Right renal cortex interstitium (tissue), 3 donors: ENCODE measurements around the gene KRTAP12-3. TPM values are rescaled to one million over a fixed set of nuclear protein-coding genes. Genes with fewer than 3 reads are reported as not detected.
"Not testable (repeated sequence)": the region's sequence is repeated elsewhere in the genome, so short reads cannot be mapped to it uniquely, and the experiment has no call there.

Experiments used
- DNase-seq, 3 donors: peaks; one replicate each; pipeline ENCODE4 v3.0.0-alpha.2; 2013; ENCODE audit warnings: low read depth in 3 of 3, low spot score in 2 of 3
- polyA plus RNA-seq, 3 donors: library from polyadenylated mRNA; unstranded; fragments of 120-200 nt; gene quantifications; one replicate each; pipeline ENCODE4 v1.2.1, GENCODE V29; 2013; ENCODE audit not compliant: insufficient read length in 3 of 3

Gene KRTAP12-3
- polyA plus RNA-seq, 3 donors: not detected

DNA sequence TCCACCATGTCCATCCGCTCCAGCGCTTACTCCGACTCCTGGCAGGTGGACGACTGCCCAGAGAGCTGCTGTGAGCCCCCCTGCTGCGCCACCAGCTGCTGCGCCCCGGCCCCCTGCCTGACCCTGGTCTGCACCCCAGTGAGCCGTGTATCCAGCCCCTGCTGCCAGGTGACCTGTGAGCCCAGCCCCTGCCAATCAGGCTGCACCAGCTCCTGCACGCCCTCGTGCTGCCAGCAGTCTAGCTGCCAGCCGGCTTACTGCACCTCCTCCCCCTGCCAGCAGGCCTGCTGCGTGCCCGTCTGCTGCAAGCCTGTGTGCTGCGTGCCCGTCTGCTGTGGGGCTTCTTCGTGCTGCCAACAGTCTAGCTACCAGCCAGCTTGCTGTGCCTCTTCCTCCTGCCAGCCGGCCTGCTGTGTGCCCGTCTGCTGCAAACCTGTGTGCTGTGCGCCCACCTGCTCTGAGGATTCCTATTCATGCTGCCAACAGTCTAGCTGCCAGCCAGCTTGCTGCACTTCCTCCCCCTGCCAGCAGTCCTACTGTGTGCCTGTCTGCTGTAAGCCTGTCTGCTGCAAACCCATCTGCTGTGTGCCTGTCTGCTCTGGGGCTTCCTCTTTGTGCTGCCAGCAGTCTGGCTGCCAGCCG, 30.4 kb upstream of the KRTAP12-3 start:
- not testable (repeated sequence) for DNase-seq

DNA sequence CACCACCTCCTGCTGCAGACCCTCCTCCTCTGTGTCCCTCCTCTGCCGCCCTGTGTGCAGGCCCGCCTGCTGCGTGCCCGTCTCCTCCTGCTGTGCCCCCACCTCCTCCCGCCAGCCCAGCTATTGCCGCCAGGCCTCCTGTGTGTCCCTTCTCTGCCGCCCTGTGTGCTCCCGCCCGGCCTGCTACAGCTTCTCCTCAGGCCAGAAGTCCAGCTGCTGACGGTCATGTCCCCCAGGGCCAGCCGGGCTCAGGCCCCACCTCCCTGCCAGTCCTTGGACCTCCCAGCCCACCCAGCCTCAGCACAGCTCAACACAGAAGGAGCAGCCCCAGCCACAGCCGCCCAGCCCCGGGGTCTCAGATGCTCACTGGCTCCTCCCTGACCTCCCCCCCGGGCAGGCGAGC, 29.9 kb upstream of the KRTAP12-3 start:
- DNase-seq: not testable (repeated sequence)

DNA sequence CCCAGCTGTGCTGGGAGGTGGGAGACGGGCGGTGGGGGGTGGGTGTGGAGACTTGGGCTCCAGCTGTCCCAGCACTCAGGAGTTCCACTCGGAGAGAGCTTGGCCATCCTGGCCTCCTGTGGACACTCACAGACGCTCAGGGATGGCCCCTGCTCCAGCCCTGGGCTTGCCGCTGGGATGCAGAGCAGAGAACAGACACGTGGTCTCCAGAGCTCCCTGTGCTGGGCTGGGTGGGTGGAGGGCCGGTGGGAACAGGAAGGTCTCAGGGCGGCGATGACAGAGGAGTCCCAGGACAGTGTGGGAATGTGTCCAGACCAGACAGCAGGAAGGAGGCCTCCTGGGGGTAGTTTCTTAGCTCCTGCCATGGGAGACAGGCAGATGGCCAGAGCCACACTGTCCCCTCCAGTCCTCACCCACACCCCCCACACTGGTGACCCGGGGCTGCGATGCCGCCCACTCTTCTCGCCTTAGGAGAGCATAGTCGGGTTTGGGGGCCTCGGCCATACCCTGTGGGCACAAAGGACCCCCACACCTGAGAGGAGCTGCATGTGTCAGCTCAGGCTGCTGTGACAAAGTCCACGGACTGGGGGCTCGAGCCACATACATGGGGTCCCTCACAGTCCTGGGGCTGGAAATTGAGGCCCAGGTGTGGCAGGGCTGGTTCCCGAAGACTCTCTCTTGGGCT, 28.9 kb upstream of the KRTAP12-3 start:
- DNase-seq: no peak

DNA sequence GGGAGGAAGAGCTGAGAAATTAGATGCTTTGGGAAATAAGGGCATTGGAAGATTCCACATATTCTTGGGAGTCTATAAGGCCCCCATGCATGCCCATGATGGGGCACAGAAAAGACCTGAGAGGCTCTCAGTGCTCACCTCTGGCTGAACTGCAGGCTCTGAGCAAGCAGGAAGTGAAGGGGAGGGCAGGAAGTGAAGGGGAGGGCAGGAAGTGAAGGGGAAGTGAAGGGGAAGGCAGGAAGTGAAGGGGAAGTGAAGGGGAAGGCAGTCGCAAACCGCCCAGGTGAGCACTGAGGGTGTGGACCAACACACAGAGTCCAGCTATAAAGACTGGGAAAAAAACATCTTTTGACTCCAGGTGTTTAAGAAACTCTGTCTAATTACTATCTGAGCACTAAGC, 27.3 kb upstream of the KRTAP12-3 start:
- DNase-seq: no peak

DNA sequence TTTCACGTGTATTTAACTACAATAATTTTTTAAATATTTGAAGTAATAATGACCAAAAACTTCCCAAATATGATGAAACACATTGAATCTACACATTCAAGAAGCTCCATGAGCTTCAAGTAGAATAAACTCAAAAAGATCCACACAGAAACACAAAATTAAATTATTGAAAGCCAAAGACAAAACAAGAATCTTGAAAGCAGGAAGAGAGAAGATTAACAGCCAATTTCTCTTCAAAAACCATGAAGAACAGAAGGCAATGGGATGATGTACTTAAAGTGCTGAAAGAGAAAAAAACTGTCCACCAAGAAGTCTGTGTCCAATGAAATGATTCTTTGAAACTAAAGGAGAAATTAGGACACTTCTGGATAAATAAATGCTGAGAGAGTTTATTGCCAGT, 25.7 kb upstream of the KRTAP12-3 start:
- no peak for DNase-seq

DNA sequence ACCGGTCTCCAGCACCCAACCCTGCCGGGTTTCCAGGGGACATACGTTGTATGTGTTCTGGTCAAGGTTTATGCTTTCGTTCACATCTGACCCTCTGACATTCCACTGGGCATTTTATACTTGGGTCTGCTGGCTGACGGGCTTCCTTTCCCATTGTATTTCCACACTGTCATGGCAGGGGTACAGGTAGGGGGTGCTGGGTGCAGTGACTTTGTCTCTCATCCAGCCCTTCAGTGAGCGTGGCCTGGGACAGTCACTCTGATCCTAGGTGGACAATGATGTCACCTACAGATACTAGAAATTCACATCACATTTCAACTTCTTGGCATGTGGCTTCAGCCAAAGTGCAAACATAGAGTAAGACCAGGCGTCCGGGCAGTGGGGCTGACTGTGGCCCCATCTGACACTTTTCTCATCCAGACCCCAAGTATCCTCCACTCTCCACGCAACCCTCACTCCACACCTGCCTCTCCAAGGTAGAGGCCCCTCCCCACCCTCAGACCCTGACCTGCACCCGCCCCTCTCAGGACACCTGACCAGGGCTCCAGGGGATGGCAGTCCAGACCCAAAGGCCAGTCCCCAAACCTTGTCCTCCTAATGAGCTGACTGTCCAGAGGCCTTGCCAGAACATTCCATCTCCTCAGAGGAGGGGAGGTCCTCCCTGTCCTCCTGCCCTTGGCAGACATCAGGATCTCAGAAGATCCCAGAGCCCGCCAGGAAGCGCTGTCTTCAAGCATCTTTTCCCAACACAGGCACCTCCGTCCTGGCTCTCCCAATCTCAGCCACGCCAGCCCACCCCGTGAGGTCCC, 21.3 kb upstream of the KRTAP12-3 start:
- no peak for DNase-seq

DNA sequence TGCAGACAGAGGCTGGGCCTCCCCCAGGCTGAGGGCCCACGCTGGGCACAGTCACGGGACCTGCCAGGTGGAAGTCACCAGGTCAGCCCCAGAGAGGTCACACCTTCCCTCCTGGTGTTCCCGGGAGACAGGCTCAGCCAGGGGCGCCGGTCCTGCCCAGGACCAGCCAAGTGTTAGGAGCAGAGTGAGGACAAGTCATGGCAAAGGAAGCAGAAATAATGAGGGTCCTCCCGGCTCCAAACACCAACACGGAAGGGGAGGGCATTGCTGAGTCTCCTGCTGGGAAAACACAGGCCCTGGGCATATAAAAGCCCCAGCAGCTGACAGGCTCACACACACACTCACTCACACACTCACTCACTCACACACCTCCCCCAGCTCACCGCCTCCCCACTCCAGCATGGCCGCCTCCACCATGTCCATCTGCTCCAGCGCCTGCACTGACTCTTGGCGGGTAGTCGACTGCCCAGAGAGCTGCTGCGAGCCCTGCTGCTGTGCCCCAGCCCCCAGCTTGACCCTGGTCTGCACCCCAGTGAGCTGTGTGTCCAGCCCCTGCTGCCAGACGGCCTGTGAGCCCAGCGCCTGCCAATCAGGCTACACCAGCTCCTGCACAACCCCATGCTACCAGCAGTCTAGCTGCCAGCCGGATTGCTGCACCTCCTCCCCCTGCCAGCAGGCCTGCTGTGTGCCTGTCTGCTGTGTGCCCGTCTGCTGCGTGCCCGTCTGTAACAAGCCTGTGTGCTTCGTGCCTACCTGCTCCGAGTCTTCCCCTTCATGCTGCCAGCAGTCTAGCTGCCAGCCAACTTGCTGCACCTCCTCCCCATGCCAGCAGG, 20.5 kb upstream of the KRTAP12-3 start, which contains the start of gene KRTAP10-10:
TSS of gene KRTAP10-10 (plus strand) at position 339 of the 833 bp plus-strand sequence. CDS start at position 401, 62 bp downstream.
- DNase-seq: no peak

DNA sequence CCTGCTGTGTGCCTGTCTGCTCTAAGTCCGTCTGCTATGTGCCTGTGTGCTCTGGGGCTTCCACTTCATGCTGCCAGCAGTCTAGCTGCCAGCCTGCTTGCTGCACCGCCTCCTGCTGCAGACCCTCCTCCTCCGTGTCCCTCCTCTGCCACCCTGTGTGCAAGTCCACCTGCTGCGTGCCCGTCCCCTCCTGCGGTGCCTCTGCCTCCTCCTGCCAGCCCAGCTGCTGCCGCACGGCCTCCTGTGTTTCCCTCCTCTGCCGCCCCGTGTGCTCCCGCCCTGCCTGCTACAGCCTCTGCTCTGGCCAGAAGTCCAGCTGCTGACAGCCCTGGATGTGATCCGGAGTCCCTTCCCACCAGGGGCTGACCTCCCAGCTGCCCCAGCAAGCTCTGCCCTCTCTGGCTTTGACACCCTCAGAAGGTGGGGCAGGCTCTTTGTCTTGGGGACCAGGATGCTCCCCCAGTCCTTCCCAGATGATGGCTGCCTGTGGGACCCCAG, 19.8 kb upstream of the KRTAP12-3 start:
- DNase-seq: not testable (repeated sequence)

DNA sequence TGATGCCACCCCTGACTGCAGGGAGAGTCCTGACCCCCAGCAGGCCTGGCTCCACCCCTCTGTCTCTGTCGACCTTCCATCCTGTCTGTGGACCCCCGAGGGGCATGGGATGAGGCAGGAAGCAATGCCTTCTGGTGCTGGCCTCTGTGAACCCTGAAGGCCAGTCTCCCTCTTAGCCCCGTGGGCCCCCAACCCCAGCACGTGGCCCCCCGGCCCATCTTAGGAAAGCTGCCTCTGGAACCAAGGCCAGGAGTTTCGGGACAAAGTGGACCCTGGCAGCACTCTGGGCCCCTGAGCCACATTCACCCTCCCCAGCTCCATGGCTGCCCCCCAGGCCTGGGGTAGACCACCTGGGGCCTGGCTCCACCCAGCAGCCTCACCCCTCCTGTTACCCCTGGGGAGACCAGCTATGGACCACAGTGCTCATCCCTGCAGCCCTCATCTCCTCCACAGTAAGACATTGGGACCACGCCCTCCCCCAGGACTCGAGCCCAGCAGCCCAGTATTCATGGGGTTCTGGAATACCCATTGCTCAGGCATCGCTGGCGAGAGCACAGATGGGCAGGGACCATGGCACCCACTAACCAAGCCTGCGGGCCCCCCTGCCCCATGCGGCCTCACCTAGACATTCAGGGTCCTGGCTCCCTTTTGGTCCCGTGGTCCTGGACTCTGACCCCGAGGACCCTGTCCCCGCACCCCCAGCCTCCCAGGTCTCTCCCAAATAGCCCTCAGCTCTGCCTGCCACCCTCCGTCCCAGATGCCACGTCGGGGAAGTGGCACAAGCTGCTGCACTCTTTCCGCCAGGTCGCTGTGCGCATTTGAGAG, 19.0 kb upstream of the KRTAP12-3 start:
- not testable (repeated sequence) for DNase-seq

DNA sequence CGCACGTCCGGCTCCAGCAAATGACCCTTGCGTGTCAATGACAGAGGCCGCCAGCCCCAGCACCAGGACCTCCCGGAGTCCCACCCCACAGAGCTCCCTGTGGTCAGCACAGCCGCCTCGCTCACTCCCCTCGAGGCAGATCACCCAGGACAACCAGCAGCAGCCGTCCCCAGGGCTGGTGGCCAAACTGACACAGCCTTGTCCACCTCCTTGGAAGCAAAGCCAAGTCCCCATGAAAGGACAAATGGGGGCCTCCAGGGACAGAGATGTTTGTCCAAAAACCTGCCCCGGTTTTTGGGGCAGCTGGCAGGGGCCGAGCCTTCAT, 18.4 kb upstream of the KRTAP12-3 start:
- DNase-seq: no peak

DNA sequence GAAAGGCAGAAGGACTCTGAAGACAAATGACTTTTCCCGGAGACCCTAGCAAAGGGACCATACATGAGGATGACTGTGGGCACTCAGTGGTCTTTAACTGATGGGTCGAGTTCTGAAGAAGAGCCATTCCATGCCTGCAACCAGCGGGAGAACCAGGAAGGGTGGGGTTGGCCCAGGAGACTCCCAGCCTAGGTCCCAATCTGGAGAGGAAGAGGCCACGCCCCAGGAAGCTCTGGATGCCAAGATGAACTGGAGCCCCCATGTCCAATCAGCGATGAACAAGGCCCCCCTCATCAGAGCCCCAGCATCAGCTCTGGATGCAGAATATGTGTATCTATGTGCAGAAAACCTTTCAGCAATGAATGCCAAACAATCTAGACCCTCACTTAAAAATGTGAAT, 17.0 kb upstream of the KRTAP12-3 start:
- no peak for DNase-seq

DNA sequence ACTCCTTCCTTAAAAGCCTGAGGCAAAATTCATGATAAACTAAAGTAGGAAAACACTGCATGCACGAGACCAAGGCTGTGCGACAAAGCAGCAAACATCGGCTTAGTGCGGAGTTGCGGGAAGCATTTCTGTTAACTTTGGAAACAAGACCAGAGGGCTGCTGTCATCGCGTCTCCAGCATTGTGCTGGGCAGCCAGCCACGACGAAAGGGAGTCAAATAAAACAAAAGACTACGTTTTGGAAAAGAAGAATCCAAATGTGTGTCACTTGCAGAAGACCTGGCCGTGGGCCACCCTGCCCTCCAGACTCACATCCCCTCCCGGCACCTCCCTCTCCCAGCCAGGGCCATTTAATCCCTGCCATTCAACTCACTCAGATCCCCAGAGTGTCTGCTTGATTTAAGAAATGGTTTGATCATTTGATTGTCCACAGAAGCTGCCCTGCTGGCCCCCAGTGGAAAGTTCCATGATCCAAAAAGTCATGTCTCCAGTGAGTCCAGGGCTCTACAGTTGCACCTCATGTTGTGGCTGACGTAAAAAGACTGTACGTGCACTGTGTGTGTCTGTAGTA, 13.9 kb upstream of the KRTAP12-3 start:
- DNase-seq: no peak

DNA sequence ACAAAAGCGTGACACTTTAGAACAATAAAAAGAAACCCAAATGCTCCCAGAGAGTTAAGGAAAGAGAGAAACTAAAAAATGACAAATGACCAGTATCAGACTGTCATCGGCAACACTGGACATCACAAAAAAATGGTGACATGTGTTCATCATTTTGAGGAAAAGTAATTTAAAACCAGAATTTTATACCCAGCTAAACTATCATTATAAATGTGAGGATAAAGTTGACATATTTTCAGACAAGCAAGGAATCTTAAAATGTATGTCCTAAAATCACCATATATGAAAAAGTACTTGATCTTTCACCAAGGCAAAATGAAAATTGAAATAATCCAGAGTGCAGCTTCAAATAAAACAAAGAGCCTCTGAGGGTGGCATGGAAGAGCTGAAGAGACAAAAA, 12.9 kb upstream of the KRTAP12-3 start:
- no peak for DNase-seq

DNA sequence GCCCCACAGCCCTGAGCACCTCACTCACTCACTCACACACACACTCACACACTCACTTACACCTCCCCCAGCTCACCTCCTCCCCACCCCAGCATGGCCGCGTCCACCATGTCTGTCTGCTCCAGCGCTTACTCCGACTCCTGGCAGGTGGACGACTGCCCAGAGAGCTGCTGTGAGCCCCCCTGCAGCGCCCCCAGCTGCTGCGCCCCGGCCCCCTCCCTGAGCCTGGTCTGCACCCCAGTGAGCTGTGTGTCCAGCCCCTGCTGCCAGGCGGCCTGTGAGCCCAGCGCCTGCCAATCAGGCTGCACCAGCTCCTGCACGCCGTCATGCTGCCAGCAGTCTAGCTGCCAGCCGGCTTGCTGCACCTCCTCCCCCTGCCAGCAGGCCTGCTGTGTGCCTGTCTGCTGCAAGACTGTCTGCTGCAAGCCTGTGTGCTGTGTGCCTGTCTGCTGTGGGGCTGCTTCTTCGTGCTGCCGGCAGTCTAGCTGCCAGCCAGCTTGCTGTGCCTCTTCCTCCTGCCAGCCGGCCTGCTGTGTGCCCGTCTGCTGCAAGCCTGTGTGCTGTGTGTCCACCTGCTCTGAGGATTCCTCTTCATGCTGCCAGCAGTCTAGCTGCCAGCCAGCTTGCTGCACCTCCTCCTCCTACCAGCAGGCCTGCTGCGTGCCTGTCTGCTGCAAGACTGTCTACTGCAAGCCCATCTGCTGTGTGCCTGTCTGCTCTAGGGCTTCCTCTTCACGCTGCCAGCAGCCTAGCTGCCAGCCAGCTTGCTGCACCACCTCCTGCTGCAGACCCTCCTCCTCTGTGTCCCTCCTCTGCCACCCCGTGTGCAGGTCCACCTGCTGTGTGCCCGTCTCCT, 11.1 kb upstream of the KRTAP12-3 start, which contains the start of gene KRTAP10-11:
TSS of gene KRTAP10-11 (plus strand) at position 49 of the 856 bp plus-strand sequence. CDS start at position 94, 45 bp downstream.
- DNase-seq: not testable (repeated sequence)

DNA sequence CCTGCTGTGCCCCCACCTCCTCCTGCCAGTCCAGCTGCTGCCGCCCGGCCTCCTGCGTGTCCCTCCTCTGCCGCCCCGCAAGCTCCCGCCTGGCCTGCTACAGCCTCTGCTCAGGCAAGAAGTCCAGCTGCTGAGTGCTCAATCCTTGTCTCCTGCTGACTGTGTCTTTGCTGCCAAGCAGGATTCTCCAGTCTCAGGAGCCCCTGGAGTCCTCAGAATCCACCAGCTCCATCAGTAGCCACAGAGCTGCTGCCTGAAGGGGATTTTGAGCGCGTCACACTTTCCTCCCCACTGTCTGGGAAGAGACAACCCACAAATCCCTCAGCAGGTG, 10.5 kb upstream of the KRTAP12-3 start:
- DNase-seq: no peak

DNA sequence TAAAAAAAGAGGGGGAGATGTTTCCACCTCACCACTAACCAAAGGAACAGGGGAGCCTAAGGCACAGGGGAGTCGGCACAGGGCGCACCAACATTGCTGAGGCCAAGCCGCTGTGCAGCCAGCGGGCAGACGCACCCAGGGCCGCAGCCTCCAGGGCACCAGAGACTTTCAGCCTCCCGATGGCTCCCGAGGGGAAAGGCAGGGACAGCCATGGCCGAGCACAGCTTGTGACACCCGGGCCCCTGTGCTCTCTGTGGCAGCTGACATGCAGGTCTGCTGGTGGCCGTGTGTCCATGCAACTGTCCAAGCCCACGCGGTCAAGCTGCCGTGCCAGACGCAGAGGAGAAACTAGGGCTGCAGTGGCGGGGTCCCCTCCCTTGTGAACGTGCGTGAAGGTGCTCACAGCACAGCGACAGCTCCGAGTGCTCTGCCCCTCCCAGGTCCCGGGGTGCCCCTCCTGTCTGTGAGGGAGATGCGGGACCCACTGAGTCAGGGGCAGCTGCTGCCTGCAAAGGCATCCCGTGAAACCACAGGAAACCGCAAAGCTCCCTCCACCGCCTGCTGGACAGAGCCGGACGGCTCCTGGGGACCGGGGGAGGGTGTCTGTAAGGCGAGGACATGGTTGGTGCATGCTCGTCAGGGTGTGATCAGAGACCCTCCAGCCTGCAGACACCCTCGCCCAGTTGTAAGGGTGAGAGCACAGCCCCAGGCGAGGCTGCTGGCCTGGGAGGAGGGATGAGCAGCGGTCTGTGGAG, 9.0 kb upstream of the KRTAP12-3 start:
- DNase-seq: no peak

DNA sequence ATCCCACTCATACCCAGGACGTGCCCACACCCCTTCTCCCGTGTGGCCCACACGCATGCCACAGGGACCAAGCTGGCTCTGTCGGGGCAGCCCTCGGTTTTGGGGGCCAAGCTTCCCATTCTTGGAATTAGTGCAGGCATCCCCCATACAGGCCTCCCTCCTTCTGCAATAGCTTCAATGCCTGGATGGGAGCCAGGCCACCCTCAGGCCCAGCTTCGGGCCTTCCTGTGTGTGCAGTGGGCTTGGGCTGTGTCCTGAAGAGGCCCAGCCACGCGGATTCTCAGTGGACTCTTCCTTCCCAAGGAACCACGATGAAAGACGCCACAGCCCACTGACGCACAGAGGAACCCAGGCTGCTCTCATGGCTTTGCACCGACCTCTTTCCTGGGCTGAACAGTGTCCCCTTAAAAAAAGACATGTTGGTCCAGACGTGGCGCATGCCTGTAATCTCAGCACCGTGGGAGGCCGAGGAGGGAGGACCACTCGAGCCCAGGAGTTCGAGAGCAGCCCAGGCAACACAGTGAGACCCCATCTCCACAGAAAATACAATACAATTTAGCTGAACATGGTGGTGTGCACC, 8.1 kb upstream of the KRTAP12-3 start:
- no peak for DNase-seq
